GM18951 (cell line): ENCODE data around the gene PBX4.

Source experiments
- POLR2A ChIP-seq: IDR thresholded peaks from 4 replicates; pipeline ENCODE4 v1.6.1; 2011; ENCODE audit warnings: mild to moderate bottlenecking; ENCODE audit not compliant: insufficient read length, insufficient read depth; ENCODE audit errors: extremely low read depth
- in situ Hi-C: fragments of 300-500 bp; cut with MboI; formaldehyde crosslinking; loops from one replicate; pipeline ENCODE4 v1.12.0; 2022; ENCODE audit warnings: low sequenced_read_pairs, mixed read lengths, inconsistent platforms; ENCODE audit not compliant: unreplicated experiment

PBX4 gene

GRCh38 chr19:19580418-19580817 lies 38.1 kb downstream of the PBX4 start:
- TF ChIP-seq POLR2A: no peak
- in situ Hi-C loops: no loop called here

DNA sequence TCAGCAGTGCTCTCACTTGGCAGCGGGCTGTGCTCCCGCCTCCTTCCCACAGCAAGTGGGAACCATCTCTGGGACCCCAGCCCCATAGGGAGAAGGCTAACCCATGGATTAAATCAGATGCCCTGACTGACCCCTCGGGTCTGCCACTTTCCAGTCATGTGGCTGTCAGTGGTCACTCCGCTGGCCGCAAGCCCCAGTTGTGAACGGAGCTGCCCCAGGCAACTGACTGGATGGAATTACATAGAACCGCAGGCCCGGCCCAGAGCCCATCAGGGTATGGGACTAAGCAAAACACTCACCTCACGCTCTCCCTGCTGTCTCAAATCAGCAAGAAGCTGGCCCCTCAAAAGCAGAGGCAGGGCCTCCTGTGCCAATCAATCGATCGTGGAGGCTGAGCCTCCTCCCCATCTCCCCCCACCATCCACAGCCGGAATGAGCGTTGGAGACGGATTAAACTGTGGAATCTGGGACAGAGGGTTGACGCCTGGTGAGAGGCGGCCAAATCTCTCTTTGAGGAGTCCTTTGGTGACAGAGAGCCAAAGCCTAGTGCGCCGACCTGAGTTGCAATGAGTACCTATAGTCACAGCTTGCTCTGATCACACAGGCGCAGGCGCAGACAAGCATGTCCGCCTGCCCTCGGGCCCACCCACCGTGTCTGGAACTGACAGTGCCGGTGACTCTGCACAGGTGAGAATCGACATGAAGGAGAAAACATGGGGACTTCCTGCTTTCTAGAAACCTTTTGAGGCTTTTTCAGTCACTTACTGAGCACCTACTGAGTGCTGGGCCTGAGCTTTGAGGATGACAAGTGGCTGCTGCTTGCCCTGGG lies 38.7 kb downstream of the PBX4 start:
- in situ Hi-C loops: no loop called here
- TF ChIP-seq POLR2A: no peak

- no peak for TF ChIP-seq POLR2A
- in situ Hi-C loops: no loop called here
These were observed 40.2 kb downstream of the PBX4 start for GRCh38 chr19:19578252-19578651.

DNA sequence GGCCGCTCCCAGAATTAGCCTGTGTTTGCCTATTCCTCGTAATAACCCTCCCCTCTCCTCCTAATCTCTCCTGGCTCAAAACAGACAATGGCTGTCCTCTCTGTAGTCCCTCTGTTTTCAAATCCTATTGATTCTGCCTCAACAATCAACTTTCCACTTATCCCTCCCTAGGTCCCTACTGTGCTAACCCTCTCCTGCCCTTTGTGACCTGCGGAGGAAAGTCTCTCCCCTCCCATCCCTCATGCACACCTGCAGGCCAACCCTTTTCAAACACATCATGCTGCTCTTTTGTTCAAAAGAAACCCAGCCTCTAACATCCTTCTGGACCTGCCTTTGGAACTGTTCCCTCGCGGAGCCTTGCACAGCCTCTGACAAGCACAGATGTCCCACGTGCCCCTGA lies 43.1 kb downstream of the PBX4 start:
- no peak for TF ChIP-seq POLR2A
- in situ Hi-C loops: no loop called here

DNA sequence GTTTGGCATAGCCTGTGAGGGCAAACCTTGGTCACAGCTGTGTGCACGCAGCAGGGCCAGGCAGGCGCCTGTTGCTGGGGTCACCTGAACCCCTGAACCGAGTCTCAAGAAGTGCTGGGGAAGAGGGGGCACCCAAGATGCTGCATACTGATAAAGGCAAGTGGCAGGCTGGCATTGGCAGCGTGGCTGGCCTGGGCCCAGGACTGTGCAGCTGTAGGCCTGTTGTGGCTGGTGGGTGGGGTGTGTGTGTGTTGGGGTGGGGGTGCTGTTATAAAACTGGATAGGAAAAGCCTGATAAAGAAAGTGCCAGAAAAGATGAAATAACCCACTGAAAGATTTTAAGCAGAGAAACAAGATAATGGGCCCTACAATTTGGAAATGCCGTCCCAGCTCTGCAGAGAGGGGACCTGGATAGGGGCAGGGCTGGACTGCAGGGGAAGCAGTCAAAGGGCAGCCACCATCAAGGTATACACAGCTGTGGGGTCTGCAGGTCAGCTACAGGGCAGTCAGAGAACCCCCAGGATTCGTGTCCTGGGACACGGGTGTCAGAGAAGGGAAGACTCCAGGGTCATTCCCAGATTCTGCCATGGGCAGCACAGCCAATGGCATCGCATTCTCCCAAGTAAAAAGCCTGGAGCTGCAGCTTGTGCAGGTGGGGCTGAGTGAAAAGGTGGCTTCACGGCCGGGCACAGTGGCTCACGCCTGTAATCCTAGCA lies 47.3 kb downstream of the PBX4 start:
- TF ChIP-seq POLR2A: no peak
- in situ Hi-C loops: no loop called here

GRCh38 chr19:19570571-19570970 lies 47.9 kb downstream of the PBX4 start:
- TF ChIP-seq POLR2A: no peak

GRCh38 chr19:19568802-19569756 lies 49.4 kb downstream of the PBX4 start:
- no peak for TF ChIP-seq POLR2A
- in situ Hi-C loops: no loop called here

More at GRCh38 chr19:19570571-19570970, 47.9 kb downstream of the PBX4 start:
- in situ Hi-C loops: no loop called here

GRCh38 chr19:19567391-19567790 lies 51.1 kb downstream of the PBX4 start:
- TF ChIP-seq POLR2A: no peak

DNA sequence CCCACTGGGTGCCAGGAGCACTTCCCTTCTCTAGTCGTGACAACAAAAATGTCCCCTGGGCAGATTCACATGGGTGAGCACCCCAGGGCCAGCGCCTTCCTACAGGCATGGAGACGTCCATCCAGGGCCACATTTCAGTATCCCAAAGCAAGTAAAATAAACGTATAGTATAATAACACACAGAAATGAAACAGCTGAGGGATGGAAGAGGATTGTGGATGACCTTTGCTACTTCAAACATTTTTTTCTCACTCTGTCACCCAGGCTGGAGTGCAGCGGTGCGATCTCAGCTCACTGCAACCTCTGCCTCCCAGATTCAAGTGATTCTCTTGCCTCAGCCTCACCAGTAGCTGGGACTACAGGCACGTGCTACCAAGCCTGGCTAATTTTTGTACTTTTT lies 52.2 kb downstream of the PBX4 start:
- no peak for TF ChIP-seq POLR2A
- in situ Hi-C loops: no loop called here

More at GRCh38 chr19:19567391-19567790, 51.1 kb downstream of the PBX4 start:
- in situ Hi-C loops: no loop called here

DNA sequence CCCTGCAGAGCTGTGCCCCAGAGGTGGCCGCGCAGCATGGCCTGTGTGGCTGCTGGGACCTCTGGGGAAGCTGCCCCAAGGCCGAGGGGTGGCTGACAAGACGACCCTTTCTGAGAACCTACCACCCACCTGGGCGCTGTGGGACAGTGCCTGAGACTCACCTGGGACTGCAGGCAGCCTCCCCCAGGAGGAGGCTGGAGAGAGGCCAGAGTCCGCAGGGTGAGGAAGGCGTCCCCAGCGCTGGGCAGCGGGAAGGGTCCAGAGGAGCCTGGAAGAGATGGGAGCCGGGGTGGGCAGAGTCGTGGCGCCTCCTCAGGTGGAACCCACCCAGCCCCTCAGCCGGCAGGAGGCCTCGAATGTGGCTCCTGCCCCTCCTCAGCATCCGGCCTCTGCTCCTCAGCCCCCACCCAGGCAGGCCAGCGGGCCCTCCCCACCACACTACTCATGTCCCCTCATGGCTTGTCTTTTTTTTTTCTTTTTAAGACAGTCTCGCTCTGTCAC lies 55.1 kb downstream of the PBX4 start:
- TF ChIP-seq POLR2A: no peak
- in situ Hi-C loops: no loop called here

GRCh38 chr19:19562665-19563347 lies 55.7 kb downstream of the PBX4 start:
- TF ChIP-seq POLR2A: no peak
- in situ Hi-C loops: no loop called here

- no peak for TF ChIP-seq POLR2A
- in situ Hi-C loops: no loop called here
These were observed 56.4 kb downstream of the PBX4 start for GRCh38 chr19:19561946-19562664.
